ENCODE results near the gene CACNB4. TPM values are rescaled to one million over a fixed set of nuclear protein-coding genes. Genes with fewer than 3 reads are reported as not detected.

CACNB4 gene
- total RNA-seq, 2 donors from 2014 or later = 0.33 to 1.3 TPM

GRCh38 chr2:151853070-151853758 is 245.6 kb downstream of the CACNB4 start:
- 75 to 81% methylated on average over 3 of the region's 3 CpGs for WGBS, 2 donors
- Histone ChIP-seq H3K9me3 (no peaks in the 10 kb centered on the region), H3K4me1 (peaks cover 8% of the 10 kb centered on the region), H3K27me3 (no peaks in the 10 kb centered on the region), H3K36me3 (replicated peaks in 1 of 2; ENCODE audit: insufficient read depth in 1 of 2, low read depth in 2 of 2) (no peaks in the 10 kb centered on the region), H3K4me3 (no peak overlapping the region), H3K27ac (no peak overlapping the region)
- no peak for ATAC-seq
- no peak for TF ChIP-seq POLR2A (IDR thresholded peaks at IDR 0.05)
- TF ChIP-seq CTCF (IDR thresholded peaks at IDR 0.05) = no peak
- DNase-seq = no peak
- intact Hi-C loops (cut with DNase I) = no loop called here

- no peak for TF ChIP-seq CTCF (IDR thresholded peaks at IDR 0.05)
- TF ChIP-seq POLR2A (IDR thresholded peaks at IDR 0.05) = no peak
- H3K4me3 ChIP-seq = no peak overlapping the region
- no peak overlapping the region for H3K27ac ChIP-seq
- DNase-seq (no peak), ATAC-seq (no peak)
- no peaks in the 10 kb centered on the region for H3K36me3 ChIP-seq (replicated peaks in 1 of 2; ENCODE audit: insufficient read depth in 1 of 2, low read depth in 2 of 2)
- H3K27me3 ChIP-seq = no peaks in the 10 kb centered on the region
- 77 to 80% methylated on average over 6 of the region's 6 CpGs for WGBS, 2 donors
- peaks cover 8% of the 10 kb centered on the region for H3K4me1 ChIP-seq
- no peaks in the 10 kb centered on the region for H3K9me3 ChIP-seq
- intact Hi-C loops (cut with DNase I) = no loop called here
Observed at GRCh38 chr2:151852260-151853069, 246.4 kb downstream of the CACNB4 start.

- no peaks in the 10 kb centered on the region for H3K9me3 ChIP-seq
- intact Hi-C loops (cut with DNase I) = no loop called here
- no peak overlapping the region for H3K27ac ChIP-seq
- ATAC-seq (no peak), DNase-seq (no peak)
- no peaks in the 10 kb centered on the region for H3K36me3 ChIP-seq (replicated peaks in 1 of 2; ENCODE audit: insufficient read depth in 1 of 2, low read depth in 2 of 2)
- no peaks in the 10 kb centered on the region for H3K27me3 ChIP-seq
- H3K4me1 ChIP-seq = peaks cover 8% of the 10 kb centered on the region
- 49 to 59% methylated on average over 3 of the region's 3 CpGs for WGBS, 2 donors
- no peak for TF ChIP-seq POLR2A (IDR thresholded peaks at IDR 0.05)
- no peak for TF ChIP-seq CTCF (IDR thresholded peaks at IDR 0.05)
- no peak overlapping the region for H3K4me3 ChIP-seq
Observed at GRCh38 chr2:151851761-151852160, 247.1 kb downstream of the CACNB4 start.

- ATAC-seq (peak; percentile 35), DNase-seq (no peak)
- no peak for TF ChIP-seq POLR2A (IDR thresholded peaks at IDR 0.05)
- TF ChIP-seq CTCF (IDR thresholded peaks at IDR 0.05) = no peak
- Histone ChIP-seq H3K4me3 (no peak overlapping the region), H3K27me3 (no peaks in the 10 kb centered on the region), H3K9me3 (no peaks in the 10 kb centered on the region), H3K36me3 (replicated peaks in 1 of 2; ENCODE audit: insufficient read depth in 1 of 2, low read depth in 2 of 2) (no peaks in the 10 kb centered on the region), H3K4me1 (peaks cover 8% of the 10 kb centered on the region), H3K27ac (no peak overlapping the region)
- intact Hi-C loops (cut with DNase I) = no loop called here
- WGBS, 2 donors = 39% methylated on average over 4 of the region's 4 CpGs
Observed at GRCh38 chr2:151849413-151850010, 249.3 kb downstream of the CACNB4 start.
